ENCODE data around the gene RBBP8. TPM values are rescaled to one million over a fixed set of nuclear protein-coding genes. Genes with fewer than 3 reads are reported as not detected.

RBBP8 gene
- total RNA-seq, 1 donor from 2014 or later = 13.6 TPM

GRCh38 chr18:22975508-22975907 lies 42.4 kb downstream of the RBBP8 start:
- no peaks in the 10 kb centered on the region for H3K27me3 Mint-ChIP-seq (ENCODE audit: unreplicated experiment)
- no peaks in the 10 kb centered on the region for H3K9me3 Mint-ChIP-seq (ENCODE audit: unreplicated experiment)
- no peak for TF ChIP-seq CTCF (IDR thresholded peaks at IDR 0.05; ENCODE audit: partially characterized antibody, unreplicated experiment)
- no peak overlapping the region for H3K27ac Mint-ChIP-seq (ENCODE audit: unreplicated experiment)
- no peak for DNase-seq
- H3K36me3 Mint-ChIP-seq (ENCODE audit: unreplicated experiment) = no peaks in the 10 kb centered on the region
- no peaks in the 10 kb centered on the region for H3K4me1 Mint-ChIP-seq (ENCODE audit: low read depth, unreplicated experiment)
- no peak overlapping the region for H3K4me3 Mint-ChIP-seq (ENCODE audit: unreplicated experiment)

GRCh38 chr18:22977847-22978701 lies 44.9 kb downstream of the RBBP8 start:
- H3K4me1 Mint-ChIP-seq (ENCODE audit: low read depth, unreplicated experiment) = peaks cover 5% of the 10 kb centered on the region
- H3K27me3 Mint-ChIP-seq (ENCODE audit: unreplicated experiment) = no peaks in the 10 kb centered on the region
- no peak for TF ChIP-seq CTCF (IDR thresholded peaks at IDR 0.05; ENCODE audit: partially characterized antibody, unreplicated experiment)
- no peak overlapping the region for H3K4me3 Mint-ChIP-seq (ENCODE audit: unreplicated experiment)
- H3K36me3 Mint-ChIP-seq (ENCODE audit: unreplicated experiment) = no peaks in the 10 kb centered on the region
- DNase-seq = no peak
- no peaks in the 10 kb centered on the region for H3K9me3 Mint-ChIP-seq (ENCODE audit: unreplicated experiment)
- no peak overlapping the region for H3K27ac Mint-ChIP-seq (ENCODE audit: unreplicated experiment)

- peaks cover 5% of the 10 kb centered on the region for H3K4me1 Mint-ChIP-seq (ENCODE audit: low read depth, unreplicated experiment)
- no peak for TF ChIP-seq CTCF (IDR thresholded peaks at IDR 0.05; ENCODE audit: partially characterized antibody, unreplicated experiment)
- no peaks in the 10 kb centered on the region for H3K9me3 Mint-ChIP-seq (ENCODE audit: unreplicated experiment)
- no peak for DNase-seq
- no peaks in the 10 kb centered on the region for H3K36me3 Mint-ChIP-seq (ENCODE audit: unreplicated experiment)
- no peak overlapping the region for H3K4me3 Mint-ChIP-seq (ENCODE audit: unreplicated experiment)
- H3K27me3 Mint-ChIP-seq (ENCODE audit: unreplicated experiment) = no peaks in the 10 kb centered on the region
- H3K27ac Mint-ChIP-seq (ENCODE audit: unreplicated experiment) = no peak overlapping the region
Measured at GRCh38 chr18:22980394-22980793, 47.3 kb downstream of the RBBP8 start.

- no peak overlapping the region for H3K27ac Mint-ChIP-seq (ENCODE audit: unreplicated experiment)
- H3K4me3 Mint-ChIP-seq (ENCODE audit: unreplicated experiment) = no peak overlapping the region
- H3K9me3 Mint-ChIP-seq (ENCODE audit: unreplicated experiment) = no peaks in the 10 kb centered on the region
- DNase-seq = no peak
- no peaks in the 10 kb centered on the region for H3K27me3 Mint-ChIP-seq (ENCODE audit: unreplicated experiment)
- no peak for TF ChIP-seq CTCF (IDR thresholded peaks at IDR 0.05; ENCODE audit: partially characterized antibody, unreplicated experiment)
- no peaks in the 10 kb centered on the region for H3K36me3 Mint-ChIP-seq (ENCODE audit: unreplicated experiment)
- H3K4me1 Mint-ChIP-seq (ENCODE audit: low read depth, unreplicated experiment) = peaks cover 5% of the 10 kb centered on the region
Measured at GRCh38 chr18:22981274-22982133, 48.4 kb downstream of the RBBP8 start.
